Cardiac fibroblast (primary cell): ENCODE measurements around the gene MBD6.
A peak's percentile ranks its signal among the peaks of the same experiment; 100 is the strongest.

Source experiments
- DNase-seq, 2 donors: peaks; one replicate each; pipeline versions ENCODE4 v3.0.0 to v3.0.0-alpha.2; 2010; ENCODE audit warnings: low read depth in 2 of 2
- H3K4me3 ChIP-seq, 2 donors: replicated peaks in 1 of 2; 1 replicate in 1 of 2; 2 replicates in 1 of 2; pipeline ENCODE4 v1.5.1; 2011; ENCODE audit warnings: low read depth in 2 of 2, low read length in 2 of 2, mild to moderate bottlenecking in 2 of 2, moderate library complexity in 1 of 2
- TF ChIP-seq, protein P1 (sequence below): IDR thresholded peaks from one replicate; pipeline ENCODE4 v1.5.1; 2011; ENCODE audit warnings: low read depth, mild to moderate bottlenecking, low read length, inconsistent platforms

The MBD6 gene

DNA sequence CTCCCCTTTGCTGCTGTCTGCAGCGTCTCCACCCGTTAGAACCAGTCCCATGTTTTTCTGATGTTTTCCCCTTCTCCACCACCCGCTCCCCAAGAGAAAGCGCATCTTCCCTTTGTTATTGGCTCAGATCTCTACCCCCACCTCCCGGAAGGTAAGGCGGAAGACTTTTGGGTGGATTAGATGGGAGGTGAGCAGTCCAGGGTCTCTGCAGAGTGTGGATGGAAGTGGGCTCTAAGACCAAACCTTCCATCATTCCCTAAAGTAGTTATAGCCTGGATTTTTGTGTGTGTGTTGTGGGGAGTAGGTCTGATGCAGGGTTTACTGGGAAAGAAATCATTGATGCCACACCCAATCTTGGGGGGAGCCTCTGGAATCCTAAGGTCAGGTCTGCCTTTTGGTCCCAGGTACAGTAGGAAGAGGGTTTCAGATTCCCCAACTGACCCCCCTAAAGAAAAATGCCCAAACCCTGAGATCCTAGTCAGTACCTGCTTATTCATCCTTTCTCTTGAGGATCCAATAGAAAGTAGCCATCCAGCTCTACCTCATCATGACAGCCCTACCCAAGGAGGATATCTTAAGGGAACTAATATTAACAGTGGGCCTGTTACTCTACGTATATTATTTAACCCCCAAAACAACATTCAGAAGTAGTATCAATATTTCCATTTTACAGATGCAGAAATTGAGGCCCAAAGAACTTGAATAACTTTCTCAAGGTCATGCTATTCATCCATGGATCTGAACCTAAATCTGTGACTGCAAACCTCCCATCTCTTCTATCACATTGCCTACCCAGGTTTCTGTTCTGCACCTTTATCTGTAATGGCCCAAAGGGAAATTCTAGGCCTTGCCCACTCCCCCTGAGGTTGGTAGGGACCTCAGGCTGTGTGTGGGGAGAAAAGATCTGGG, 28.3 kb downstream of the MBD6 start:
- TF ChIP-seq, protein P1, sequence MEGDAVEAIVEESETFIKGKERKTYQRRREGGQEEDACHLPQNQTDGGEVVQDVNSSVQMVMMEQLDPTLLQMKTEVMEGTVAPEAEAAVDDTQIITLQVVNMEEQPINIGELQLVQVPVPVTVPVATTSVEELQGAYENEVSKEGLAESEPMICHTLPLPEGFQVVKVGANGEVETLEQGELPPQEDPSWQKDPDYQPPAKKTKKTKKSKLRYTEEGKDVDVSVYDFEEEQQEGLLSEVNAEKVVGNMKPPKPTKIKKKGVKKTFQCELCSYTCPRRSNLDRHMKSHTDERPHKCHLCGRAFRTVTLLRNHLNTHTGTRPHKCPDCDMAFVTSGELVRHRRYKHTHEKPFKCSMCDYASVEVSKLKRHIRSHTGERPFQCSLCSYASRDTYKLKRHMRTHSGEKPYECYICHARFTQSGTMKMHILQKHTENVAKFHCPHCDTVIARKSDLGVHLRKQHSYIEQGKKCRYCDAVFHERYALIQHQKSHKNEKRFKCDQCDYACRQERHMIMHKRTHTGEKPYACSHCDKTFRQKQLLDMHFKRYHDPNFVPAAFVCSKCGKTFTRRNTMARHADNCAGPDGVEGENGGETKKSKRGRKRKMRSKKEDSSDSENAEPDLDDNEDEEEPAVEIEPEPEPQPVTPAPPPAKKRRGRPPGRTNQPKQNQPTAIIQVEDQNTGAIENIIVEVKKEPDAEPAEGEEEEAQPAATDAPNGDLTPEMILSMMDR = no peak
- no peak overlapping the region for H3K4me3 ChIP-seq
- no peak for DNase-seq

DNA sequence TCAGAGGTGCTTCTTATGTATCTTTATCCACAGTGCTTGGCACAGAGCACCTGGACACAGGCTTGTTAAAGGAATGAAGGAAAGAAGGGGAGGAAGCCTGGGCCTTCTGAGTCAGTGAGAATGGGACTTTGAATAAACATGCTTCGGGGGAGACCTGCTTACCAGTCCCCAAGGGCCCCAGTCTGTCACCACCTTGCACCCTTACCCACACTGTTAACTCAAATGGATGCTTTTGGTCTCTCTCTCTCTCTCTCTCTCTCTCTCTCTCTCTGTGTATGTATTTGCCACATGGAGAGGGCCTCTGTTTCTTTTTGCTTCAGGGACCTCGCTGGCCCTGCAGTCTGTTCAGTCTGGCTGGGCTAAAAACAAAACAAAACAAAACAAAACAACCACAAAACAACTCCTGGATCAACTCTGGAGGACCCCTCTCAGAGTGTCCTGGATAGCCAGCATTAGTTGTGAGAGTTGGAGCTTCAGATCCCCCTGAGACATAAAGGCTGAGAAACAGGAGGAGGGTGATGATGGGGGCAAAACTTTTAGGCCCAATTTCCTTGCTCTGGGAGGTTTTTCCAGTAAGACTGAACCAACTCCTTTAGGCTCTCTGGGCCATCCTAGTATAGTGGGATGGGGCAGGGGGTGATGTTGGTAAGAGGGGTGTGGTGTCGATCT, 29.1 kb downstream of the MBD6 start:
- TF ChIP-seq, protein P1 = no peak
- no peak for DNase-seq
- no peak overlapping the region for H3K4me3 ChIP-seq

DNA sequence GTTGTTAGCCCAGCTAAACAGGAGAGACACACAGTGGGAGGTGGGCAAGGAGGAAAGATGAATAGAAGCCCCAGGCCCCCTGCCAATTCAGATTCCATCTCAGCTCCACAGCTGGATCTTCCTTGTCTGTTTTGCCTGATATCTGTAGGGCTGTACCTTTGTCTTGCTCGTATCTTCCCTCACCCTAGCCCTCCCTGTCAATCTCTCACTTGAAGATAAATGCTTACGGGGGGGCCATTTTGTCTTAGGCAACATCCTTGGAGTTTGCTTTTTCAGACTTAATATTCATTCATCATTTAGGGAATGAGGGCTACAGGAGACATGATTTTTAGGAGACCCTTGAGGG, 29.7 kb downstream of the MBD6 start:
- no peak overlapping the region for H3K4me3 ChIP-seq
- no peak for DNase-seq
- TF ChIP-seq, protein P1 = no peak

DNA sequence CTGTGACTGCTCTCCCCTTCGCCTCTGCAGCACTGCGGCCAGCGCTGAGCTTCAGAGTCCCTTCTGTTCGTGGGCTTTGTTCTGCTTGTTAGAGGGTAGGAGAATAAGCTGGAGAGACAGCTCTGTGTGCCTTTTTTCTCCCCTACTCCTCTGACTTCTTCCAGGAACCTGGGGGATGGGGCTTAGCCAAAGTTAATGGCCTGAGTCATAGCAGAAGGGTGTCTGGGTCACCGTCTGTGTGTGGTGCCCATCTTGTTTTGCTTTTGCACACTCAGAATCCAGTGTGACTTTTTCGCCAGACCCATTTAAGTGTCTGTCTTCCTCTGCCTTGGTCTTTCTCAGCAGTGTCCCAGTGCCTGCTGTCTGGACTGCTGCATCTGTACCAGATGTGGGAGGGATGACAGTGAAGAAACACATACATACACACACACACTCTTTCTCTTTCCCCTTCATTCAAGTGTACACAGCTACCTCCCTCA, 30.2 kb downstream of the MBD6 start:
- no peak overlapping the region for H3K4me3 ChIP-seq
- TF ChIP-seq, protein P1 = no peak
- peak in 1 of 2 donors; percentile 30 for DNase-seq

DNA sequence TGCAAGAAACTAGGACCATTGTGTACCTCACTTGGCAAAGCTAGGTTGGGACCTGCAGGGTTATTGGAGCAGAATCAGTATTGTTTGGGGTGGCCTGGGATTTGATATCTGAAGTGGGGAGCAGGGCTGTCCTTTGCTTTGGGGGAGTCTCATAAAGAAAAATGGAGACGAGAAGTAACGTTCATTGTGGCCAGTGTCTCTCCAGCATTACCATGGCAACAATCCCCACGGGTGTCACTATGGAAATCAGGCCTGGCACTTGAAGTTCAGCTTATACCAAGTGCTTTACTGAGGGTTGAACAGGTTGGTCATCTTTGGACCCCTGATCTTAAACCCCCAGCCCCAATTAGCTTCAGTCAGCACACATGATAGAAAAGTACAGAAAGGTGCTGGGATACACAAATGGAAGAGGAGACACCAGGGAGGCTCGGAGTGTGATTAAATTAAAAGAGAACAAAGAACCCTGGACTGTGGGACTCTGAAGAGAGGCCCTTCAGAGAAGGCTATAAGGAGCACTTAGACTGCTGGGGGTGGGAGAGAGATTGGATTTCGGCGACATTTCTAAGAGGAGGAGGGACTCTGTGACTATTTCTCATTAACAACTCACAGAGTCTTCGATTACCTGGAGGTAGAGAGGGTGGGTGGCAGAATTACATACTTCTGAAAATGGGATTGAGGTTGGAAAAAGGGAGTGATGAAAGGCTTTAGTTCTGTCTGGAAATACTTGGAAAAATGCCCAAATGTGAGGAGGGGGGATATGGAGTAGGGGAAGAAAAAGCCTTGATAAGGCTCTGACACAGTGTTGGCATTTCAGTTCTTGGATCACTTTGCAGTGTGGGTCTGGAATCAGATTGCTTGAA, 30.9 kb downstream of the MBD6 start:
- TF ChIP-seq, protein P1 = no peak
- H3K4me3 ChIP-seq = no peak overlapping the region
- no peak for DNase-seq

DNA sequence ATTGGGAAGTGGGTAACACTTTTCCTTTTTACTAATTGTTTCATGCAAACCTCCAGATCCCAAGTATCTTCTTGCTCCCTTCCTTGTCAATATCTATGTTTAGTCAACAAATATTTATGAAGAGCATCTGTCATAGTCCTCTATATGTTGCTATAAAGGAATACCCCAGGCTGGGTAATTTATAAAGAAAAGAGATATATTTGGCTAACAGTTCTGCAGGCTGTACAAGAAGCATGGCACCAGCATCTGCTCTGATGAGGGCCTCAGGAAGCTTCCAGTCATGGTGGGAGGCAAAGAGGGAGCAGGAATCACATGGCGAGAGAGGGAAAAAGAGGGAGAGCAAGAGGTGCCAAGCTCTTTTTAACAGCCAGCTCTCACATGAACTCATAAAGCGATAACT, 31.8 kb downstream of the MBD6 start:
- TF ChIP-seq, protein P1 = no peak
- no peak overlapping the region for H3K4me3 ChIP-seq
- DNase-seq = no peak
